HepG2 (cell line): ENCODE measurements around the gene BLVRB. TPM values are rescaled to one million over a fixed set of nuclear protein-coding genes. Genes with fewer than 3 reads are reported as not detected.
A peak's percentile ranks its signal among the peaks of the same experiment; 100 is the strongest.

ENCODE experiments used
- ATAC-seq: fragments of 200-7000 bp; cut with Tn5 transposase; 3 replicates; pipeline ENCODE4 v1.9.1; 2020; ENCODE audit warnings: mild to moderate bottlenecking, moderate library complexity
- BruUV-seq: library from RNA; stranded (reverse); fragments of 400-500 nt; replicated peaks from 2 replicates; lab custom pipeline; 2021; lab: Mats Ljungman, UMichigan
- CTCF ChIA-PET: fragments of 300-600 bp; formaldehyde crosslinking; extraction: SDS; loops from one replicate; lab custom pipeline; 2021; ENCODE audit warnings: low total read pairs, inconsistent platforms, low intra/inter-chr PET ratio; lab: Yijun Ruan, JAX
- POLR2A ChIA-PET: fragments of 350-600 bp; sonication (Branson Sonifier 250); formaldehyde crosslinking; loops from one replicate; lab custom pipeline; 2020; ENCODE audit warnings: antibody characterized with exemption, inconsistent platforms; lab: Yijun Ruan, JAX
- DNase-seq: peaks from one replicate; pipeline ENCODE4 v3.0.0-alpha.2; 2015; ENCODE audit warnings: low spot score
- FAIRE-seq: peaks from 3 replicates; lab custom pipeline; 2011; peaks lifted over from hg19 to GRCh38; lab: Jason Lieb, UNC
- H2AFZ ChIP-seq: one replicate; pipeline ENCODE4 v1.6.1; 2011; ENCODE audit warnings: low read length, inconsistent platforms
- H3K27ac ChIP-seq: fragments of 300-600 bp; 3 replicates; pipeline ENCODE4 v1.8.0; 2011; ENCODE audit warnings: mixed run types, mild to moderate bottlenecking, mixed read lengths, low read length, inconsistent platforms; ENCODE audit not compliant: insufficient read depth; ENCODE audit errors: extremely low read length
- H3K27me3 ChIP-seq, 2 experiments: fragments of 200-600 bp in 1 of 2; 2 replicates in 1 of 2; 3 replicates in 1 of 2; pipeline versions ENCODE4 v1.6.0 to v1.8.0; 2011; ENCODE audit warnings: low read length in 2 of 2, mild to moderate bottlenecking in 2 of 2, moderate library complexity in 2 of 2, inconsistent platforms in 1 of 2; ENCODE audit not compliant: insufficient read depth in 2 of 2, control insufficient read depth in 1 of 2
- H3K36me3 ChIP-seq, 2 experiments: fragments of 200-600 bp in 1 of 2; replicated peaks in 1 of 2; 2 replicates in 1 of 2; 3 replicates in 1 of 2; pipeline versions ENCODE4 v1.5.1 to v1.8.0; 2011; ENCODE audit warnings: low read length in 2 of 2, inconsistent platforms in 1 of 2; ENCODE audit not compliant: insufficient read depth in 2 of 2, control insufficient read depth in 1 of 2
- H3K4me1 ChIP-seq: 2 replicates; pipeline ENCODE4 v1.5.1; 2012; ENCODE audit warnings: low read length, inconsistent platforms; ENCODE audit not compliant: insufficient read depth
- H3K4me2 ChIP-seq: 2 replicates; pipeline ENCODE4 v1.6.0; 2011; ENCODE audit warnings: low read depth, low read length, inconsistent platforms
- H3K4me3 ChIP-seq, 3 experiments: fragments of 200-600 bp in 1 of 3; sonication (generic), shearing (Covaris generic) in 1 of 3; replicated peaks in 1 of 3; 2 replicates each; pipeline ENCODE4 v1.5.1; 2011 to 2016; ENCODE audit warnings: low read length in 3 of 3, inconsistent platforms in 2 of 3, low read depth in 2 of 3, mild to moderate bottlenecking in 2 of 3, control low read depth in 1 of 3, mixed read lengths in 1 of 3; ENCODE audit not compliant: insufficient read depth in 1 of 3
- H3K79me2 ChIP-seq: one replicate; pipeline ENCODE4 v1.6.1; 2011; ENCODE audit warnings: low read length, inconsistent platforms; ENCODE audit not compliant: insufficient read depth
- H3K9ac ChIP-seq: 2 replicates; pipeline ENCODE4 v1.6.0; 2011; ENCODE audit warnings: mild to moderate bottlenecking, low read depth, low read length, inconsistent platforms; ENCODE audit not compliant: insufficient read depth
- H3K9me3 ChIP-seq: 2 replicates; pipeline ENCODE4 v1.5.1; 2012; ENCODE audit warnings: mild to moderate bottlenecking, low read length
- H4K20me1 ChIP-seq: 2 replicates; pipeline ENCODE4 v1.6.0; 2011; ENCODE audit warnings: inconsistent platforms, mild to moderate bottlenecking, low read length, moderate library complexity; ENCODE audit not compliant: insufficient read depth
- ARID2 ChIP-seq: sonication (generic); formaldehyde crosslinking; IDR thresholded peaks from 2 replicates; pipeline ENCODE4 v1.8.1; 2022; ENCODE audit warnings: mild to moderate bottlenecking, missing genetic modification reagents, borderline replicate concordance
- ATAD3A ChIP-seq: sonication (generic); formaldehyde crosslinking; IDR thresholded peaks from 2 replicates; pipeline ENCODE4 v1.4.0; 2020; ENCODE audit warnings: missing genetic modification reagents
- IRX3 ChIP-seq: sonication (generic); formaldehyde crosslinking; IDR thresholded peaks from 2 replicates; pipeline ENCODE4 v1.8.1; 2023; ENCODE audit warnings: mild to moderate bottlenecking, low read depth, missing genetic modification reagents, borderline replicate concordance
- SNRNP70 ChIP-seq: fragments of 200-400 bp; formaldehyde crosslinking; IDR thresholded peaks from 2 replicates; pipeline ENCODE4 v1.6.1; 2017; ENCODE audit warnings: mild to moderate bottlenecking, low read depth, low read length, moderate library complexity
- SP5 ChIP-seq: IDR thresholded peaks from 2 replicates; pipeline ENCODE4 v1.6.1; 2016; ENCODE audit warnings: low read depth, borderline replicate concordance
- ZBTB8A ChIP-seq: sonication (generic); formaldehyde crosslinking; IDR thresholded peaks from 2 replicates; pipeline ENCODE4 v1.4.0; 2020; ENCODE audit warnings: mild to moderate bottlenecking, low read depth, missing genetic modification reagents, borderline replicate concordance
- ZFP90 ChIP-seq: sonication (generic); formaldehyde crosslinking; IDR thresholded peaks from 2 replicates; pipeline ENCODE4 v1.8.0; 2022; ENCODE audit warnings: missing genetic modification reagents, mild to moderate bottlenecking, inconsistent platforms, borderline replicate concordance
- ZNF260 ChIP-seq: sonication (generic); formaldehyde crosslinking; IDR thresholded peaks from 2 replicates; pipeline ENCODE4 v1.4.0; 2020; ENCODE audit warnings: missing genetic modification reagents, low read depth, mild to moderate bottlenecking, borderline replicate concordance
- ZNF331 ChIP-seq: sonication (generic); formaldehyde crosslinking; IDR thresholded peaks from 2 replicates; pipeline ENCODE4 v1.4.0; 2020; ENCODE audit warnings: missing genetic modification reagents
- ZNF496 ChIP-seq: sonication (generic); formaldehyde crosslinking; IDR thresholded peaks from 2 replicates; pipeline ENCODE4 v1.8.1; 2023; ENCODE audit warnings: mild to moderate bottlenecking, moderate library complexity, missing genetic modification reagents; ENCODE audit not compliant: insufficient replicate concordance
- ZNF614 ChIP-seq: IDR thresholded peaks from 2 replicates; pipeline ENCODE4 v1.6.1; 2018; ENCODE audit warnings: missing biosample characterization, missing genetic modification reagents, inconsistent platforms, borderline replicate concordance
- ZNF629 ChIP-seq: sonication (generic); formaldehyde crosslinking; conservative IDR thresholded peaks from 2 replicates; pipeline ENCODE4 v1.5.0; 2020; ENCODE audit warnings: missing genetic modification reagents
- ZNF670 ChIP-seq: sonication (generic); formaldehyde crosslinking; IDR thresholded peaks from 2 replicates; pipeline ENCODE4 v1.8.0; 2022; ENCODE audit warnings: mild to moderate bottlenecking, missing genetic modification reagents, borderline replicate concordance
- WGBS: methylation state at CpG from one replicate; pipeline ENCODE4 v1.1.6; 2017; ENCODE audit warnings: low lambda C conversion rate; 5-methylcytosine and 5-hydroxymethylcytosine counted together
- in situ Hi-C: cut with HindIII; loops from 2 replicates; pipeline ENCODE4 v1.10.0; 2017; ENCODE audit warnings: low pct_unique_long_range_greater_than_20kb; ENCODE audit not compliant: extremely low pct_ligation_motif_present
- intact Hi-C: fragments of 100-400 bp; cut with micrococcal nuclease; formaldehyde crosslinking; loops from one replicate; pipeline ENCODE4 v1.10.0; 2022; ENCODE audit not compliant: unreplicated experiment
- polyA plus RNA-seq, 8 experiments: library from polyadenylated mRNA; depleted of rRNA in 3 of 8; stranded (reverse) in 7 of 8; unstranded in 1 of 8; fragments of >200 nt; fragmentation: Illumina TruSeq in 4 of 8; extraction: Trizol in 4 of 8; gene quantifications; 2 replicates each; pipeline versions ENCODE4 v1.2.1 to v1.2.3, GENCODE V29; 2011 to 2016; ENCODE audit warnings: low read depth in 4 of 8, missing spikeins in 1 of 8, mixed read lengths in 1 of 8; ENCODE audit not compliant: insufficient read depth in 1 of 8
- total RNA-seq, 5 experiments: library from RNA; depleted of rRNA; stranded (reverse); fragments of >200 nt; fragmentation: Illumina TruSeq; extraction: Trizol; gene quantifications; 2 replicates each; pipeline ENCODE4 v1.2.3, GENCODE V29; 2016; ENCODE audit warnings: low read depth in 1 of 5

BLVRB gene
- total and polyA plus RNA-seq, 2 of the 13 experiments (the other 11 are each of a cell fraction or from before 2014, with no cell fraction given) = 25.9 to 51.4 TPM

DNA sequence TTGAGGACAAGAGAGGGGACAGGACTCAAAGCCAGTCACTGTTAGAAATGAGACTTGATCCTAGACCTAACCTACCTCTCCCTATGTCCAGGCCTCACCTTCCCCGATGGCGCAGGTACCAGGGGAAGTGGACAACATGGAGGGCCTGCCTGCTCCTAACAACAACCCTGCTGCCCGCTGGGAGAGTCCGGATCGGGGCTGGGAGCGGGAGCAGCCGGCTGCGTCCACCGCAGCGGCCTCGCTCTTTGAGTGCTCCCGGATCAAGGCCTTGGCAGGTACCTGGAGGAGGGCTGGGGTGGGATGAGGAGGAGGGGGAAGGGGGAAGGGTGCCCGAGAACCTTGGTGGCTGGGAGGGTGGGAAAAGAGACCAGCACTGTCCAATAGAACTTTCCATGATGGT lies 7.0 kb upstream of the BLVRB start:
- in situ Hi-C loops = no loop called here
- Histone ChIP-seq H3K27ac (no peak overlapping the region), H3K79me2 (no peaks in the 10 kb centered on the region), H3K9me3 (no peaks in the 10 kb centered on the region), H3K4me3 (no peak overlapping the region), H4K20me1 (no peaks in the 10 kb centered on the region), H3K9ac (no peak overlapping the region), H2AFZ (no peak overlapping the region), H3K27me3 (peaks cover 0 to 7% of the 10 kb centered on the region in 2 experiments; a peak in 2 of 5 replicates), H3K36me3 (no peaks in the 10 kb centered on the region), H3K4me1 (no peaks in the 10 kb centered on the region), H3K4me2 (no peak overlapping the region)
- BruUV-seq = no TSS peak
- ChIA-PET POLR2A (no interaction called here), CTCF (no interaction called here)
- DNase-seq (no peak), ATAC-seq (no peak), FAIRE-seq (no peak)
- intact Hi-C loops = no loop called here
- WGBS = 78% methylated on average over 13 of the region's 13 CpGs
- TF ChIP-seq ZNF496 (CRISPR knock-in tag) = no peak
- no peak for TF ChIP-seq SP5 (CRISPR knock-in tag)
- no peak for TF ChIP-seq SNRNP70
- TF ChIP-seq ZFP90 = no peak
- TF ChIP-seq ZNF331 = no peak
- TF ChIP-seq ZNF614 (CRISPR knock-in tag) = no peak
- no peak for TF ChIP-seq ZBTB8A
- TF ChIP-seq IRX3 = no peak
- no peak for TF ChIP-seq ATAD3A (CRISPR knock-in tag)
- no peak for TF ChIP-seq ARID2
- no peak for TF ChIP-seq ZNF260

GRCh38 chr19:40471111-40471510 lies 5.6 kb upstream of the BLVRB start:
- ChIA-PET CTCF (no interaction called here), POLR2A (no interaction called here)
- H3K4me1 ChIP-seq = peaks cover 8% of the 10 kb centered on the region
- H3K9me3 ChIP-seq = no peaks in the 10 kb centered on the region
- ATAC-seq (no peak), FAIRE-seq (no peak), DNase-seq (no peak)
- TF ChIP-seq ZNF670 (CRISPR knock-in tag) (no peak), ZNF629 (peak; percentile 38; the same call in 1 of the 2 replicates)
- H4K20me1 ChIP-seq = no peaks in the 10 kb centered on the region
- H3K36me3 ChIP-seq = no peaks in the 10 kb centered on the region
- H3K4me3 ChIP-seq = no peak overlapping the region
- no peaks in the 10 kb centered on the region for H3K79me2 ChIP-seq
- in situ Hi-C loops (no loop called here), intact Hi-C loops (no loop called here)
- H3K9ac ChIP-seq = no peak overlapping the region
- BruUV-seq = no TSS peak
- H3K4me2 ChIP-seq = no peak overlapping the region
- WGBS = 73% methylated on average over 3 of the region's 3 CpGs
- peaks cover 1 to 15% of the 10 kb centered on the region in 2 experiments; a peak in 3 of 5 replicates for H3K27me3 ChIP-seq
- no peak overlapping the region for H3K27ac ChIP-seq
- no peak overlapping the region for H2AFZ ChIP-seq
